Mesothelial cell of epicardium (in vitro differentiated cells): Measurements from ENCODE around the gene ACTR10. TPM values are rescaled to one million over a fixed set of nuclear protein-coding genes. Genes with fewer than 3 reads are reported as not detected.

Experiments
- DNase-seq, 2 experiments: peaks; one replicate each; pipeline ENCODE4 v3.0.0; 2021; ENCODE audit warnings: low spot score in 2 of 2; ENCODE audit not compliant: unreplicated experiment in 2 of 2
- H3K27ac Mint-ChIP-seq: 2 replicates; pipeline ENCODE4 v1.8.0; 2021; ENCODE audit warnings: mixed read lengths
- H3K27me3 Mint-ChIP-seq: 2 replicates; pipeline ENCODE4 v1.8.0; 2021; ENCODE audit warnings: low read depth, mixed read lengths
- H3K36me3 Mint-ChIP-seq: 2 replicates; pipeline ENCODE4 v1.8.0; 2021; ENCODE audit warnings: mixed read lengths
- H3K4me1 Mint-ChIP-seq: 2 replicates; pipeline ENCODE4 v1.8.0; 2021; ENCODE audit warnings: mixed read lengths
- H3K4me3 Mint-ChIP-seq: 2 replicates; pipeline ENCODE4 v1.8.0; 2021; ENCODE audit warnings: mild to moderate bottlenecking, moderate library complexity, mixed read lengths
- H3K9me3 Mint-ChIP-seq: 2 replicates; pipeline ENCODE4 v1.8.0; 2021; ENCODE audit warnings: mixed read lengths
- CTCF ChIP-seq: fragments of 200-600 bp; sonication (generic); IDR thresholded peaks from one replicate; pipeline ENCODE4 v1.5.0; 2021; ENCODE audit warnings: antibody characterized with exemption; ENCODE audit not compliant: unreplicated experiment
- total RNA-seq: library from RNA; stranded (reverse); gene quantifications from 3 replicates; pipeline ENCODE4 v1.2.1, GENCODE V29; 2021

The ACTR10 gene
- total RNA-seq, 1 donor from 2014 or later: 67.1 TPM

- Mint-ChIP-seq H3K27me3 (peaks cover 21% of the 10 kb centered on the region), H3K27ac (no peak overlapping the region), H3K4me3 (no peak overlapping the region), H3K4me1 (peaks cover 3% of the 10 kb centered on the region), H3K9me3 (no peaks in the 10 kb centered on the region), H3K36me3 (no peaks in the 10 kb centered on the region)
- no peak for DNase-seq
- no peak for TF ChIP-seq CTCF
These were observed 10.8 kb upstream of the ACTR10 start for GRCh38 chr14:58189176-58189575.

- DNase-seq: no peak
- H3K9me3 Mint-ChIP-seq: no peaks in the 10 kb centered on the region
- H3K36me3 Mint-ChIP-seq: no peaks in the 10 kb centered on the region
- H3K27ac Mint-ChIP-seq: no peak overlapping the region
- H3K4me3 Mint-ChIP-seq: no peak overlapping the region
- H3K4me1 Mint-ChIP-seq: peaks cover 3% of the 10 kb centered on the region
- TF ChIP-seq CTCF: no peak
- peaks cover 21% of the 10 kb centered on the region for H3K27me3 Mint-ChIP-seq
These were observed 8.0 kb upstream of the ACTR10 start for GRCh38 chr14:58191763-58192601.

- Mint-ChIP-seq H3K27me3 (peaks cover 16% of the 10 kb centered on the region), H3K27ac (no peak overlapping the region), H3K36me3 (no peaks in the 10 kb centered on the region), H3K9me3 (no peaks in the 10 kb centered on the region), H3K4me3 (no peak overlapping the region), H3K4me1 (peaks cover 3% of the 10 kb centered on the region)
- no peak for TF ChIP-seq CTCF
- no peak for DNase-seq
These were observed 6.4 kb upstream of the ACTR10 start for GRCh38 chr14:58193542-58193941.

- H3K9me3 Mint-ChIP-seq: no peaks in the 10 kb centered on the region
- no peak for TF ChIP-seq CTCF
- peaks cover 16% of the 10 kb centered on the region for H3K27me3 Mint-ChIP-seq
- H3K27ac Mint-ChIP-seq: no peak overlapping the region
- no peak overlapping the region for H3K4me3 Mint-ChIP-seq
- DNase-seq: no peak
- H3K4me1 Mint-ChIP-seq: peaks cover 15% of the 10 kb centered on the region
- H3K36me3 Mint-ChIP-seq: no peaks in the 10 kb centered on the region
These were observed 3.8 kb upstream of the ACTR10 start for GRCh38 chr14:58196198-58196597.

DNA sequence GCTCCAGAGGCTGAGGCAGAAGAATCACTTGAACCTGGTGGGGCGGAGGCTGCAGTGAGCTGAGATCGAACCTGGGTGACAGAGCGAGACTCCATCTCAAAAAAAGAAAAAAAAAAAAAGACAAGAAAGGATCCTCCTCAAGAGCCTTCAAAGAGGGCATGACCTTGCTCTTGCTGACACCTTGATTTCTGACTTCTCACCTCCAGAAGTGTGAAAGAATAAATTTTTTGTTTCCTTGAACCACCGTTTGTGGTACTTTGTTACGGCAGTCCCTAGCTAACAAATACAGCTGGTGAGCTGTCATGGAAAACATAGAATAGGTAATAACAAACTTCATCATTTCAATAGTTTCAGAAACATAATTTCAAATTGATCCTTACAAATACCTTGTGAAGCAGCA is 1.9 kb upstream of the ACTR10 start:
- Mint-ChIP-seq H3K4me3 (no peak overlapping the region), H3K27ac (no peak overlapping the region)
- TF ChIP-seq CTCF: no peak

DNA sequence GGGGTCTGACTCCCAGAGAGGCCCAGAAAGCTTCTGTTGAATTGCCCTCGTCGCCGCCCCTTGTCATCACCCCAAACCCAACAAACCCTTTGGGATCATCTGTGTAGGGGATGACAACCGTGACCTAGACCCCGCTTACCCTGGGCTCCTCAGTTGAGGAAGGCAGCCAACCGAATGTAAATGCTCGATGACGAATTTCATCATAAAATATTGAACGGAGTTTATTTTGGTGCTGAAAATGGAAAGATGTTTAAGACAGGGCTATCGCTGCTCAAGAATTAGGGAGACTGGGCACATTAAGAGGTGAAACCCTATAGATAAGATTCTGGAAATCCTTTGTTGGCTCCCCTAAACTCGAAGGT is 512 bp downstream of the ACTR10 start:
- H3K36me3 Mint-ChIP-seq: peaks cover 4% of the 10 kb centered on the region
- no peak for DNase-seq
- peaks cover 13% of the 10 kb centered on the region for H3K27me3 Mint-ChIP-seq
- H3K4me1 Mint-ChIP-seq: peaks cover 21% of the 10 kb centered on the region
- TF ChIP-seq CTCF: no peak
- H3K9me3 Mint-ChIP-seq: no peaks in the 10 kb centered on the region
- H3K27ac Mint-ChIP-seq: peak overlapping the region; percentile 97
- H3K4me3 Mint-ChIP-seq: peak overlapping the region; percentile 92

More for the DNA sequence above, 1.9 kb upstream of the ACTR10 start:
- Mint-ChIP-seq H3K4me1 (peaks cover 21% of the 10 kb centered on the region), H3K27me3 (peaks cover 16% of the 10 kb centered on the region), H3K36me3 (no peaks in the 10 kb centered on the region), H3K9me3 (no peaks in the 10 kb centered on the region)
- no peak for DNase-seq
